HCT116 (cell line): Measurements from ENCODE around the gene AKAP13. TPM values are rescaled to one million over a fixed set of nuclear protein-coding genes. Genes with fewer than 3 reads are reported as not detected.

Experiments
- ATAC-seq: fragments of 200-7000 bp; cut with Tn5 transposase; 2 replicates; pipeline ENCODE4 v1.9.1; 2020; ENCODE audit warnings: mild to moderate bottlenecking, moderate library complexity
- BruUV-seq: library from RNA; stranded (reverse); fragments of 400-500 nt; replicated peaks from 2 replicates; lab custom pipeline; 2021; lab: Mats Ljungman, UMichigan
- CTCF ChIA-PET: fragments of 300-600 bp; sonication (Branson Sonifier 250); formaldehyde crosslinking; loops from one replicate; lab custom pipeline; 2021; ENCODE audit warnings: antibody characterized with exemption; lab: Charles Lee
- POLR2A ChIA-PET: fragments of 300-600, 350-600 bp; sonication (Branson Sonifier 250); formaldehyde crosslinking; loops from one replicate; lab custom pipeline; 2021; ENCODE audit warnings: antibody characterized with exemption; lab: Charles Lee
- RAD21 ChIA-PET, 2 experiments: fragments of 300-600 bp; sonication (Branson Sonifier 250); formaldehyde crosslinking; loops; one replicate each; lab custom pipeline; 2023; ENCODE audit warnings: low total read pairs in 2 of 2; ENCODE audit not compliant: uncharacterized antibody in 2 of 2, unreplicated experiment in 2 of 2, low non-redundant PET in 1 of 2; lab: Charles Lee
- DNase-seq: peaks from one replicate; pipeline ENCODE4 v3.0.0-alpha.2; 2010; ENCODE audit warnings: low read depth, low spot score
- H2AFZ ChIP-seq: fragments of 200-600 bp; shearing (Covaris generic), sonication (generic); 2 replicates; pipeline ENCODE4 v1.6.1; 2017; ENCODE audit warnings: low read depth, mixed run types, mixed read lengths, antibody characterized with exemption, low read length; ENCODE audit not compliant: poor library complexity, severe bottlenecking
- H3K27ac ChIP-seq: 2 replicates; pipeline ENCODE4 v1.5.1; 2012; ENCODE audit warnings: low read depth, low read length
- H3K27me3 ChIP-seq: fragments of 200-600 bp; sonication (generic); 2 replicates; pipeline ENCODE4 v1.6.1; 2016; ENCODE audit warnings: mixed run types, low read length, mixed read lengths; ENCODE audit not compliant: insufficient read depth
- H3K36me3 ChIP-seq, 2 experiments: fragments of 200-500 bp in 1 of 2; fragments of 200-600 bp in 1 of 2; sonication (Bioruptor generic) in 1 of 2; sonication (generic) in 1 of 2; 2 replicates each; pipeline versions ENCODE4 v1.5.1 to v1.6.1; 2014 to 2016; ENCODE audit warnings: low read length in 2 of 2, inconsistent platforms in 1 of 2, mixed read lengths in 1 of 2, mixed run types in 1 of 2; ENCODE audit not compliant: insufficient read depth in 2 of 2, control insufficient read depth in 1 of 2
- H3K4me1 ChIP-seq, 2 experiments: fragments of 200-600 bp in 1 of 2; sonication (generic) in 1 of 2; 2 replicates each; pipeline versions ENCODE4 v1.5.1 to v1.6.1; 2012 to 2017; ENCODE audit warnings: low read length in 2 of 2, inconsistent platforms in 1 of 2, mild to moderate bottlenecking in 1 of 2, mixed read lengths in 1 of 2, mixed run types in 1 of 2, moderate library complexity in 1 of 2; ENCODE audit not compliant: insufficient read depth in 2 of 2, control insufficient read depth in 1 of 2
- H3K4me2 ChIP-seq: fragments of 200-600 bp; sonication (generic); 2 replicates; pipeline ENCODE4 v1.6.1; 2017; ENCODE audit warnings: mixed run types, low read length, mixed read lengths
- H3K4me3 ChIP-seq, 2 experiments: fragments of 200-600 bp in 1 of 2; sonication (generic) in 1 of 2; replicated peaks in 1 of 2; 2 replicates each; pipeline ENCODE4 v1.5.1; 2011 to 2016; ENCODE audit warnings: low read length in 2 of 2, control low read depth in 1 of 2, low read depth in 1 of 2, mild to moderate bottlenecking in 1 of 2, mixed read lengths in 1 of 2, mixed run types in 1 of 2
- H3K79me2 ChIP-seq: fragments of 200-600 bp; sonication (generic); 2 replicates; pipeline ENCODE4 v1.6.1; 2017; ENCODE audit warnings: mild to moderate bottlenecking, mixed run types, low read length, moderate library complexity, mixed read lengths; ENCODE audit not compliant: insufficient read depth
- H3K9ac ChIP-seq: fragments of 200-600 bp; sonication (generic); 2 replicates; pipeline ENCODE4 v1.6.1; 2016; ENCODE audit warnings: low read length, mixed read lengths
- H3K9me2 ChIP-seq: fragments of 200-600 bp; sonication (generic), shearing (Covaris generic); 2 replicates; pipeline ENCODE4 v1.6.1; 2017; ENCODE audit warnings: mixed run types, mild to moderate bottlenecking, moderate library complexity; ENCODE audit not compliant: insufficient read depth
- H3K9me3 ChIP-seq, 2 experiments: fragments of 200-500 bp in 1 of 2; fragments of 200-600 bp in 1 of 2; sonication (Bioruptor generic) in 1 of 2; sonication (generic) in 1 of 2; 2 replicates each; pipeline ENCODE4 v1.6.1; 2014 to 2017; ENCODE audit warnings: low read length in 2 of 2, mixed read lengths in 2 of 2, inconsistent platforms in 1 of 2, low read depth in 1 of 2, mild to moderate bottlenecking in 1 of 2, mixed run types in 1 of 2, moderate library complexity in 1 of 2; ENCODE audit not compliant: control insufficient read depth in 1 of 2, insufficient read depth in 1 of 2
- H4K20me1 ChIP-seq: fragments of 200-600 bp; sonication (generic), shearing (Covaris generic); 2 replicates; pipeline ENCODE4 v1.6.1; 2017; ENCODE audit warnings: mixed run types, mild to moderate bottlenecking, moderate library complexity; ENCODE audit not compliant: insufficient read depth
- CEBPB ChIP-seq: IDR thresholded peaks from 2 replicates; pipeline ENCODE4 v1.6.1; 2012; ENCODE audit warnings: low read depth
- EGR1 ChIP-seq: IDR thresholded peaks from 2 replicates; pipeline ENCODE4 v1.6.1; 2012; ENCODE audit warnings: low read depth
- EZH2phosphoT487 ChIP-seq: fragments of 200-600 bp; IDR thresholded peaks from 2 replicates; pipeline ENCODE4 v1.6.1; 2018; ENCODE audit warnings: antibody characterized with exemption, borderline replicate concordance
- SP1 ChIP-seq: IDR thresholded peaks from 2 replicates; pipeline ENCODE4 v1.6.1; 2012; ENCODE audit warnings: low read depth
- intact Hi-C: fragments of 100-400 bp; cut with micrococcal nuclease; formaldehyde crosslinking; loops from 2 replicates; pipeline ENCODE4 v1.10.0; 2022
- total RNA-seq: library from RNA; stranded (reverse); gene quantifications from one replicate; pipeline ENCODE4 v1.2.1, GENCODE V29; 2021; ENCODE audit not compliant: unreplicated experiment
- TF ChIP-seq, protein P1 (sequence below): IDR thresholded peaks from 2 replicates; pipeline ENCODE4 v1.6.1; 2012; ENCODE audit warnings: low read depth
- TF ChIP-seq, protein P2 (sequence below): IDR thresholded peaks from 2 replicates; pipeline ENCODE4 v1.6.1; 2012

AKAP13 gene
- total RNA-seq, 1 experiment from 2014 or later = 43.1 TPM

DNA sequence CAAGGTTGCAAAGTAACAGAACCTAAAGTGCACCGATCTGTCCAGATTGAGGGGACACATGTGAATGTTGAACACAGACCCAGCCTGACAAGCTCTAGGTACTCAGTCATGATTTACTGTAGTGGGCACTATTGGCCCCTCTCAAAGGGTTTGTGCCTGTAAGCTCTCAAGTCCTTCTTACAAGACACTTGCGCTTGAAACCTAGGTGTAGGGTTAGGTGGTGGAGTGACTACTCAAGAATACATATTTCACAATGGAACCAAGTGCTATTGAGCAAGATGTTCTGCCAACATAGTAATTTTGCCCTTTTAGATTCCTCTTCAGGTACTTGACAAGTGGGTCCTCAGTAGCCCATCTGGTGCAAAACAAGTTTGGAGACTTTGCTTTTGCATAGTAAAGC lies 169.9 kb downstream of the AKAP13 start:
- no peak overlapping the region for H3K4me3 ChIP-seq
- H3K27me3 ChIP-seq = no peaks in the 10 kb centered on the region
- no peaks in the 10 kb centered on the region for H3K9me3 ChIP-seq
- intact Hi-C loops = no loop called here
- H3K4me2 ChIP-seq = no peak overlapping the region
- no peak overlapping the region for H3K27ac ChIP-seq
- no peak for TF ChIP-seq SP1
- TF ChIP-seq EGR1 = no peak
- TF ChIP-seq EZH2phosphoT487 = no peak
- no peak for TF ChIP-seq CEBPB
- TF ChIP-seq, protein P1, sequence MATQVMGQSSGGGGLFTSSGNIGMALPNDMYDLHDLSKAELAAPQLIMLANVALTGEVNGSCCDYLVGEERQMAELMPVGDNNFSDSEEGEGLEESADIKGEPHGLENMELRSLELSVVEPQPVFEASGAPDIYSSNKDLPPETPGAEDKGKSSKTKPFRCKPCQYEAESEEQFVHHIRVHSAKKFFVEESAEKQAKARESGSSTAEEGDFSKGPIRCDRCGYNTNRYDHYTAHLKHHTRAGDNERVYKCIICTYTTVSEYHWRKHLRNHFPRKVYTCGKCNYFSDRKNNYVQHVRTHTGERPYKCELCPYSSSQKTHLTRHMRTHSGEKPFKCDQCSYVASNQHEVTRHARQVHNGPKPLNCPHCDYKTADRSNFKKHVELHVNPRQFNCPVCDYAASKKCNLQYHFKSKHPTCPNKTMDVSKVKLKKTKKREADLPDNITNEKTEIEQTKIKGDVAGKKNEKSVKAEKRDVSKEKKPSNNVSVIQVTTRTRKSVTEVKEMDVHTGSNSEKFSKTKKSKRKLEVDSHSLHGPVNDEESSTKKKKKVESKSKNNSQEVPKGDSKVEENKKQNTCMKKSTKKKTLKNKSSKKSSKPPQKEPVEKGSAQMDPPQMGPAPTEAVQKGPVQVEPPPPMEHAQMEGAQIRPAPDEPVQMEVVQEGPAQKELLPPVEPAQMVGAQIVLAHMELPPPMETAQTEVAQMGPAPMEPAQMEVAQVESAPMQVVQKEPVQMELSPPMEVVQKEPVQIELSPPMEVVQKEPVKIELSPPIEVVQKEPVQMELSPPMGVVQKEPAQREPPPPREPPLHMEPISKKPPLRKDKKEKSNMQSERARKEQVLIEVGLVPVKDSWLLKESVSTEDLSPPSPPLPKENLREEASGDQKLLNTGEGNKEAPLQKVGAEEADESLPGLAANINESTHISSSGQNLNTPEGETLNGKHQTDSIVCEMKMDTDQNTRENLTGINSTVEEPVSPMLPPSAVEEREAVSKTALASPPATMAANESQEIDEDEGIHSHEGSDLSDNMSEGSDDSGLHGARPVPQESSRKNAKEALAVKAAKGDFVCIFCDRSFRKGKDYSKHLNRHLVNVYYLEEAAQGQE = no peak
- TF ChIP-seq, protein P2, sequence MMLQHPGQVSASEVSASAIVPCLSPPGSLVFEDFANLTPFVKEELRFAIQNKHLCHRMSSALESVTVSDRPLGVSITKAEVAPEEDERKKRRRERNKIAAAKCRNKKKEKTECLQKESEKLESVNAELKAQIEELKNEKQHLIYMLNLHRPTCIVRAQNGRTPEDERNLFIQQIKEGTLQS = no peak
- H3K36me3 ChIP-seq = no peaks in the 10 kb centered on the region
- ChIA-PET CTCF (no interaction called here), RAD21 (no interaction called here), POLR2A (no interaction called here)
- H4K20me1 ChIP-seq = no peaks in the 10 kb centered on the region
- BruUV-seq = no TSS peak
- ATAC-seq = no peak
- H3K4me1 ChIP-seq = no peaks in the 10 kb centered on the region
- H2AFZ ChIP-seq = no peak overlapping the region
- no peaks in the 10 kb centered on the region for H3K9me2 ChIP-seq
- no peak overlapping the region for H3K9ac ChIP-seq
- no peaks in the 10 kb centered on the region for H3K79me2 ChIP-seq
- no peak for DNase-seq
